Stimulated activated CD8-positive, alpha-beta memory T cell treated with anti-CD3 and anti-CD28 coated beads, Interleukin-4, amount 100 ng/mL, for 24 hours (primary cell): Measurements from ENCODE around the gene GKN1.
"Not testable (repeated sequence)": the region's sequence is repeated elsewhere in the genome, so short reads cannot be mapped to it uniquely, and the experiment has no call there.

Experiments
- DNase-seq: peaks from one replicate; pipeline ENCODE4 v3.0.0-alpha.2; 2020; ENCODE audit warnings: low read depth

Gene GKN1

GRCh38 chr2:68974251-68974650 is at the start of gene GKN1:
Gene GKN1 (plus strand): TSS chr2:68974636. CDS start chr2:68974678, 42 bp downstream.
- DNase-seq = no peak

GRCh38 chr2:68925295-68925896 is 49.0 kb upstream of the GKN1 start:
- DNase-seq = peak; percentile 9

- DNase-seq = no peak
Observed at GRCh38 chr2:68926796-68927195, 47.6 kb upstream of the GKN1 start.

GRCh38 chr2:68931149-68931711 is 43.2 kb upstream of the GKN1 start:
- DNase-seq = no peak

GRCh38 chr2:68931799-68932198 is 42.6 kb upstream of the GKN1 start:
- no peak for DNase-seq

GRCh38 chr2:68932402-68932801 is 42.0 kb upstream of the GKN1 start:
- no peak for DNase-seq

GRCh38 chr2:68934021-68934420 is 40.4 kb upstream of the GKN1 start:
- no peak for DNase-seq

- no peak for DNase-seq
Observed at GRCh38 chr2:68935471-68935870, 39.0 kb upstream of the GKN1 start.

- DNase-seq = no peak
Observed at GRCh38 chr2:68936427-68936826, 38.0 kb upstream of the GKN1 start.

GRCh38 chr2:68936889-68937288 is 37.5 kb upstream of the GKN1 start:
- DNase-seq = no peak

GRCh38 chr2:68937346-68938055 is 36.9 kb upstream of the GKN1 start:
- DNase-seq = no peak

- DNase-seq = no peak
Observed at GRCh38 chr2:68938938-68939337, 35.5 kb upstream of the GKN1 start.

GRCh38 chr2:68939962-68940361 is 34.5 kb upstream of the GKN1 start:
- no peak for DNase-seq

- DNase-seq = no peak
Observed at GRCh38 chr2:68940369-68940768, 34.1 kb upstream of the GKN1 start.

- DNase-seq = no peak
Observed at GRCh38 chr2:68942827-68943226, 31.6 kb upstream of the GKN1 start.

GRCh38 chr2:68943581-68944568 is 30.6 kb upstream of the GKN1 start:
- DNase-seq = peak; percentile 24

GRCh38 chr2:68946117-68946516 is 28.3 kb upstream of the GKN1 start:
- no peak for DNase-seq

GRCh38 chr2:68948710-68949109 is 25.7 kb upstream of the GKN1 start:
- no peak for DNase-seq

- DNase-seq = no peak
Observed at GRCh38 chr2:68951899-68952298, 22.5 kb upstream of the GKN1 start.

- no peak for DNase-seq
Observed at GRCh38 chr2:68952887-68953521, 21.4 kb upstream of the GKN1 start, which contains the start of gene GKN2. Gene GKN2 (minus strand): TSS chr2:68952893. CDS start chr2:68952861, 32 bp downstream.

GRCh38 chr2:68955432-68955831 is 19.0 kb upstream of the GKN1 start:
- not testable (repeated sequence) for DNase-seq

- no peak for DNase-seq
Observed at GRCh38 chr2:68959001-68959400, 15.4 kb upstream of the GKN1 start.
